Astrocyte (in vitro differentiated cells and primary cell): ENCODE measurements around the gene PRR35. TPM values are rescaled to one million over a fixed set of nuclear protein-coding genes. Genes with fewer than 3 reads are reported as not detected.
"Not testable (repeated sequence)": the region's sequence is repeated elsewhere in the genome, so short reads cannot be mapped to it uniquely, and the experiment has no call there.

Experiments used
- DNase-seq: peaks from one replicate; pipeline ENCODE4 v3.0.0-alpha.2; 2010; ENCODE audit warnings: low read depth
- FAIRE-seq: peaks from 2 replicates; lab custom pipeline; 2011; peaks lifted over from hg19 to GRCh38; lab: Jason Lieb, UNC
- H2AFZ ChIP-seq: 2 replicates; pipeline ENCODE4 v1.6.0; 2012; ENCODE audit warnings: low read depth, low read length, inconsistent platforms
- H3K27ac ChIP-seq: 2 replicates; pipeline ENCODE4 v1.5.1; 2011; ENCODE audit warnings: low read depth, low read length, inconsistent platforms
- H3K27me3 ChIP-seq: 2 replicates; pipeline ENCODE4 v1.6.0; 2011; ENCODE audit warnings: low read length, inconsistent platforms; ENCODE audit not compliant: insufficient read depth
- H3K36me3 ChIP-seq: 2 replicates; pipeline ENCODE4 v1.5.1; 2011; ENCODE audit warnings: low read length, inconsistent platforms; ENCODE audit not compliant: insufficient read depth
- H3K4me1 ChIP-seq: 2 replicates; pipeline ENCODE4 v1.5.1; 2011; ENCODE audit warnings: low read length, inconsistent platforms; ENCODE audit not compliant: insufficient read depth
- H3K4me2 ChIP-seq: 2 replicates; pipeline ENCODE4 v1.6.0; 2012; ENCODE audit warnings: low read length, inconsistent platforms
- H3K4me3 ChIP-seq: 2 replicates; pipeline ENCODE4 v1.5.1; 2011; ENCODE audit warnings: low read depth, mild to moderate bottlenecking, low read length, inconsistent platforms; ENCODE audit not compliant: insufficient read depth
- H3K79me2 ChIP-seq: 2 replicates; pipeline ENCODE4 v1.6.0; 2012; ENCODE audit warnings: mild to moderate bottlenecking, low read length, inconsistent platforms; ENCODE audit not compliant: insufficient read depth
- H3K9ac ChIP-seq: 2 replicates; pipeline ENCODE4 v1.6.0; 2012; ENCODE audit warnings: mild to moderate bottlenecking, low read length, inconsistent platforms
- H3K9me3 ChIP-seq: 2 replicates; pipeline ENCODE4 v1.5.1; 2012; ENCODE audit warnings: low read depth, mild to moderate bottlenecking, low read length, inconsistent platforms; ENCODE audit not compliant: insufficient read depth
- H4K20me1 ChIP-seq: 2 replicates; pipeline ENCODE4 v1.6.0; 2012; ENCODE audit warnings: low read length, inconsistent platforms; ENCODE audit not compliant: insufficient read depth
- H3K27ac Mint-ChIP-seq: one replicate; pipeline ENCODE4 v1.8.0; 2021; ENCODE audit warnings: mild to moderate bottlenecking, mixed read lengths; ENCODE audit not compliant: unreplicated experiment
- H3K27me3 Mint-ChIP-seq: one replicate; pipeline ENCODE4 v1.8.0; 2021; ENCODE audit warnings: low read depth, mixed read lengths; ENCODE audit not compliant: unreplicated experiment
- H3K36me3 Mint-ChIP-seq: one replicate; pipeline ENCODE4 v1.8.0; 2021; ENCODE audit warnings: low read depth, mixed read lengths; ENCODE audit not compliant: unreplicated experiment
- H3K4me1 Mint-ChIP-seq: one replicate; pipeline ENCODE4 v1.8.0; 2021; ENCODE audit warnings: low read depth, mixed read lengths; ENCODE audit not compliant: unreplicated experiment
- H3K4me3 Mint-ChIP-seq: one replicate; pipeline ENCODE4 v1.8.0; 2021; ENCODE audit warnings: mild to moderate bottlenecking, moderate library complexity, mixed read lengths; ENCODE audit not compliant: unreplicated experiment
- H3K9me3 Mint-ChIP-seq: one replicate; pipeline ENCODE4 v1.8.0; 2021; ENCODE audit warnings: mild to moderate bottlenecking, mixed read lengths; ENCODE audit not compliant: unreplicated experiment
- CTCF ChIP-seq: IDR thresholded peaks from 2 replicates; pipeline ENCODE4 v1.5.1; 2011; ENCODE audit warnings: low read depth, mild to moderate bottlenecking, inconsistent platforms, low read length, moderate library complexity; ENCODE audit not compliant: insufficient read depth
- EZH2 ChIP-seq: IDR thresholded peaks from 2 replicates; pipeline ENCODE4 v1.6.1; 2012; ENCODE audit warnings: mild to moderate bottlenecking, low read length, inconsistent platforms; ENCODE audit not compliant: insufficient read depth
- total RNA-seq: library from RNA; stranded (reverse); gene quantifications from 2 replicates; pipeline ENCODE4 v1.2.1, GENCODE V29; 2021

Gene PRR35
- total RNA-seq, 1 donor from 2014 or later: 0.09 TPM

- H3K27ac ChIP-seq: no peak overlapping the region
- no peak overlapping the region for H3K27ac Mint-ChIP-seq
- no peak overlapping the region for H3K9ac ChIP-seq
- no peaks in the 10 kb centered on the region for H3K9me3 ChIP-seq
- no peak overlapping the region for H2AFZ ChIP-seq
- no peaks in the 10 kb centered on the region for H3K27me3 Mint-ChIP-seq
- no peak overlapping the region for H3K4me2 ChIP-seq
- no peak overlapping the region for H3K4me3 ChIP-seq
- peaks cover 2% of the 10 kb centered on the region for H3K4me1 ChIP-seq
- peaks cover 64% of the 10 kb centered on the region for H3K79me2 ChIP-seq
- no peak for DNase-seq
- peaks cover 15% of the 10 kb centered on the region for H3K36me3 Mint-ChIP-seq
- H3K9me3 Mint-ChIP-seq: no peaks in the 10 kb centered on the region
- peaks cover 1% of the 10 kb centered on the region for H3K4me1 Mint-ChIP-seq
- TF ChIP-seq CTCF (no peak), EZH2 (no peak)
- no peaks in the 10 kb centered on the region for H3K36me3 ChIP-seq
- H3K4me3 Mint-ChIP-seq: no peak overlapping the region
- no peak for FAIRE-seq
- peaks cover 74% of the 10 kb centered on the region for H4K20me1 ChIP-seq
- no peaks in the 10 kb centered on the region for H3K27me3 ChIP-seq
These were observed 35.9 kb downstream of the PRR35 start for GRCh38 chr16:595942-596735.

- Histone ChIP-seq H3K36me3 (no peaks in the 10 kb centered on the region), H3K9ac (no peak overlapping the region), H4K20me1 (peaks cover 74% of the 10 kb centered on the region), H3K27me3 (no peaks in the 10 kb centered on the region), H3K4me2 (no peak overlapping the region), H3K9me3 (no peaks in the 10 kb centered on the region), H3K4me3 (no peak overlapping the region), H3K79me2 (peaks cover 60% of the 10 kb centered on the region), H3K27ac (no peak overlapping the region), H3K4me1 (no peaks in the 10 kb centered on the region), H2AFZ (no peak overlapping the region)
- H3K27ac Mint-ChIP-seq: no peak overlapping the region
- H3K27me3 Mint-ChIP-seq: no peaks in the 10 kb centered on the region
- no peak overlapping the region for H3K4me3 Mint-ChIP-seq
- TF ChIP-seq CTCF (no peak), EZH2 (no peak)
- FAIRE-seq (no peak), DNase-seq (no peak)
- peaks cover 15% of the 10 kb centered on the region for H3K36me3 Mint-ChIP-seq
- H3K4me1 Mint-ChIP-seq: no peaks in the 10 kb centered on the region
- H3K9me3 Mint-ChIP-seq: no peaks in the 10 kb centered on the region
These were observed 36.5 kb downstream of the PRR35 start for GRCh38 chr16:596736-597060.

GRCh38 chr16:597655-598054 lies 37.5 kb downstream of the PRR35 start:
- H3K27ac ChIP-seq, H3K36me3 ChIP-seq, H2AFZ ChIP-seq, H3K4me3 ChIP-seq, H3K27me3 ChIP-seq, H3K9me3 ChIP-seq, H3K4me1 Mint-ChIP-seq, H3K9ac ChIP-seq, FAIRE-seq, H3K27me3 Mint-ChIP-seq, H3K4me2 ChIP-seq, H3K27ac Mint-ChIP-seq, H3K4me1 ChIP-seq, DNase-seq, H3K9me3 Mint-ChIP-seq, H3K4me3 Mint-ChIP-seq: not testable (repeated sequence)
- peaks cover 13% of the 10 kb centered on the region for H3K36me3 Mint-ChIP-seq
- peaks cover 67% of the 10 kb centered on the region for H4K20me1 ChIP-seq
- H3K79me2 ChIP-seq: peaks cover 52% of the 10 kb centered on the region
